DMS114 treated with DMSO at 0.1 percent for 48 hours (cell line): ENCODE measurements around the gene PER3.
"Not testable (repeated sequence)": the region's sequence is repeated elsewhere in the genome, so short reads cannot be mapped to it uniquely, and the experiment has no call there.

Experiments
- DNase-seq: peaks from one replicate; lab custom pipeline; 2025; ENCODE audit not compliant: unreplicated experiment; lab: John Stamatoyannopoulos, UW

The PER3 gene

GRCh38 chr1:7778133-7778628 lies 5.9 kb upstream of the PER3 start:
- DNase-seq, result no peak

GRCh38 chr1:7780976-7781375 lies 3.1 kb upstream of the PER3 start:
- DNase-seq, result no peak

GRCh38 chr1:7781501-7781900 lies 2.6 kb upstream of the PER3 start:
- DNase-seq, result no peak

- DNase-seq, result no peak
Measured at GRCh38 chr1:7781923-7782495, 2.1 kb upstream of the PER3 start.

- peak; percentile 44 for DNase-seq
Measured at GRCh38 chr1:7783178-7783711, 846 bp upstream of the PER3 start.

- DNase-seq, result no peak
Measured at GRCh38 chr1:7784492-7785071, 491 bp downstream of the PER3 start.

- DNase-seq, result no peak
Measured at GRCh38 chr1:7785108-7785507, 1.0 kb downstream of the PER3 start.

GRCh38 chr1:7786795-7787194 lies 2.7 kb downstream of the PER3 start:
- DNase-seq, result no peak

- DNase-seq, result no peak
Measured at GRCh38 chr1:7789828-7790227, 5.7 kb downstream of the PER3 start.

- DNase-seq, result not testable (repeated sequence)
Measured at GRCh38 chr1:7791027-7791426, 6.9 kb downstream of the PER3 start.

GRCh38 chr1:7795406-7795805 lies 11.3 kb downstream of the PER3 start:
- DNase-seq, result no peak

GRCh38 chr1:7805460-7805859 lies 21.4 kb downstream of the PER3 start:
- DNase-seq, result no peak

GRCh38 chr1:7808253-7808844 lies 24.3 kb downstream of the PER3 start:
- DNase-seq, result peak; percentile 19

GRCh38 chr1:7809742-7810141 lies 25.7 kb downstream of the PER3 start:
- DNase-seq, result no peak

- no peak for DNase-seq
Measured at GRCh38 chr1:7810395-7810794, 26.3 kb downstream of the PER3 start.

- no peak for DNase-seq
Measured at GRCh38 chr1:7811476-7811875, 27.4 kb downstream of the PER3 start.

- DNase-seq, result no peak
Measured at GRCh38 chr1:7813677-7814373, 29.7 kb downstream of the PER3 start.

GRCh38 chr1:7821282-7821681 lies 37.2 kb downstream of the PER3 start:
- DNase-seq, result no peak

GRCh38 chr1:7824701-7825100 lies 40.6 kb downstream of the PER3 start:
- no peak for DNase-seq

GRCh38 chr1:7826363-7826762 lies 42.3 kb downstream of the PER3 start:
- DNase-seq, result no peak

GRCh38 chr1:7827126-7827955 lies 43.2 kb downstream of the PER3 start:
- DNase-seq, result no peak
